KOPT-K1 (cell line): ENCODE measurements around the gene GDI2.
"Not testable (repeated sequence)": the region's sequence is repeated elsewhere in the genome, so short reads cannot be mapped to it uniquely, and the experiment has no call there.

Source experiments
- H3K27ac ChIP-seq: fragments of 200-600 bp; sonication (generic); 2 replicates; pipeline ENCODE4 v1.5.1; 2016; ENCODE audit warnings: antibody characterized with exemption, mild to moderate bottlenecking, low read depth, low read length; ENCODE audit not compliant: poor library complexity, severe bottlenecking
- H3K36me3 ChIP-seq: fragments of 200-600 bp; sonication (generic); 2 replicates; pipeline ENCODE4 v1.5.1; 2017; ENCODE audit warnings: antibody characterized with exemption, mild to moderate bottlenecking, low read length, moderate library complexity; ENCODE audit not compliant: insufficient read depth
- H3K9me3 ChIP-seq: fragments of 200-600 bp; sonication (generic); 2 replicates; pipeline ENCODE4 v1.5.1; 2017; ENCODE audit warnings: antibody characterized with exemption, low read length, mild to moderate bottlenecking; ENCODE audit not compliant: insufficient read depth, poor library complexity, severe bottlenecking

GDI2 gene

GRCh38 chr10:5835446-5836095 lies 22.3 kb upstream of the GDI2 start:
- H3K9me3 ChIP-seq = no peaks in the 10 kb centered on the region
- H3K27ac ChIP-seq = no peak overlapping the region
- H3K36me3 ChIP-seq = no peaks in the 10 kb centered on the region

GRCh38 chr10:5833814-5834213 lies 20.6 kb upstream of the GDI2 start:
- H3K36me3 ChIP-seq = no peaks in the 10 kb centered on the region
- H3K27ac ChIP-seq = no peak overlapping the region
- H3K9me3 ChIP-seq = no peaks in the 10 kb centered on the region

GRCh38 chr10:5832946-5833345 lies 19.7 kb upstream of the GDI2 start:
- no peak overlapping the region for H3K27ac ChIP-seq
- H3K9me3 ChIP-seq = no peaks in the 10 kb centered on the region
- no peaks in the 10 kb centered on the region for H3K36me3 ChIP-seq

GRCh38 chr10:5831446-5831782 lies 18.2 kb upstream of the GDI2 start:
- H3K36me3 ChIP-seq = no peaks in the 10 kb centered on the region
- H3K27ac ChIP-seq = no peak overlapping the region
- no peaks in the 10 kb centered on the region for H3K9me3 ChIP-seq

GRCh38 chr10:5830629-5831445 lies 17.6 kb upstream of the GDI2 start:
- H3K9me3 ChIP-seq = no peaks in the 10 kb centered on the region
- no peaks in the 10 kb centered on the region for H3K36me3 ChIP-seq
- H3K27ac ChIP-seq = no peak overlapping the region

GRCh38 chr10:5829267-5829666 lies 16.0 kb upstream of the GDI2 start:
- no peaks in the 10 kb centered on the region for H3K9me3 ChIP-seq
- no peak overlapping the region for H3K27ac ChIP-seq
- no peaks in the 10 kb centered on the region for H3K36me3 ChIP-seq

GRCh38 chr10:5828725-5829124 lies 15.5 kb upstream of the GDI2 start:
- H3K36me3 ChIP-seq = no peaks in the 10 kb centered on the region
- no peaks in the 10 kb centered on the region for H3K9me3 ChIP-seq
- no peak overlapping the region for H3K27ac ChIP-seq

- Histone ChIP-seq H3K27ac (no peak overlapping the region), H3K36me3 (no peaks in the 10 kb centered on the region), H3K9me3 (no peaks in the 10 kb centered on the region)
Observed at GRCh38 chr10:5827841-5828240, 14.6 kb upstream of the GDI2 start.

GRCh38 chr10:5826511-5826910 lies 13.3 kb upstream of the GDI2 start:
- H3K9me3 ChIP-seq, H3K27ac ChIP-seq, H3K36me3 ChIP-seq: not testable (repeated sequence)

- no peak overlapping the region for H3K27ac ChIP-seq
Observed at GRCh38 chr10:5818894-5819293, 5.7 kb upstream of the GDI2 start.

GRCh38 chr10:5818048-5818331 lies 4.8 kb upstream of the GDI2 start:
- no peak overlapping the region for H3K27ac ChIP-seq

More at GRCh38 chr10:5818894-5819293, 5.7 kb upstream of the GDI2 start:
- Histone ChIP-seq H3K36me3 (no peaks in the 10 kb centered on the region), H3K9me3 (no peaks in the 10 kb centered on the region)

GRCh38 chr10:5817322-5818047 lies 4.3 kb upstream of the GDI2 start:
- Histone ChIP-seq H3K27ac (no peak overlapping the region), H3K36me3 (no peaks in the 10 kb centered on the region), H3K9me3 (no peaks in the 10 kb centered on the region)

More at GRCh38 chr10:5818048-5818331, 4.8 kb upstream of the GDI2 start:
- H3K9me3 ChIP-seq = no peaks in the 10 kb centered on the region
- H3K36me3 ChIP-seq = no peaks in the 10 kb centered on the region

GRCh38 chr10:5816170-5816569 lies 2.9 kb upstream of the GDI2 start:
- Histone ChIP-seq H3K9me3 (no peaks in the 10 kb centered on the region), H3K36me3 (no peaks in the 10 kb centered on the region), H3K27ac (no peak overlapping the region)

- Histone ChIP-seq H3K9me3 (no peaks in the 10 kb centered on the region), H3K27ac (peak overlapping the region; percentile 93), H3K36me3 (no peaks in the 10 kb centered on the region)
Observed at GRCh38 chr10:5814110-5815107, 1.2 kb upstream of the GDI2 start.

GRCh38 chr10:5813091-5813340 lies 218 bp downstream of the GDI2 start:
- Histone ChIP-seq H3K36me3 (peaks cover 4% of the 10 kb centered on the region), H3K27ac (peak overlapping the region; percentile 93), H3K9me3 (no peaks in the 10 kb centered on the region)
